GM12874 (cell line): ENCODE data around the gene ACOT7.

ENCODE experiments used
- TF ChIP-seq, protein P1 (sequence below): IDR thresholded peaks from 2 replicates; pipeline ENCODE4 v1.5.1; 2011; ENCODE audit warnings: low read depth, mild to moderate bottlenecking, control low read depth, low read length, moderate library complexity; ENCODE audit not compliant: insufficient read depth

The ACOT7 gene

GRCh38 chr1:6424619-6425593 is 31.3 kb upstream of the ACOT7 start, which contains the start of gene ESPN:
Gene ESPN (plus strand): TSS chr1:6424776. CDS start chr1:6424956, 180 bp downstream.
- TF ChIP-seq, protein P1, sequence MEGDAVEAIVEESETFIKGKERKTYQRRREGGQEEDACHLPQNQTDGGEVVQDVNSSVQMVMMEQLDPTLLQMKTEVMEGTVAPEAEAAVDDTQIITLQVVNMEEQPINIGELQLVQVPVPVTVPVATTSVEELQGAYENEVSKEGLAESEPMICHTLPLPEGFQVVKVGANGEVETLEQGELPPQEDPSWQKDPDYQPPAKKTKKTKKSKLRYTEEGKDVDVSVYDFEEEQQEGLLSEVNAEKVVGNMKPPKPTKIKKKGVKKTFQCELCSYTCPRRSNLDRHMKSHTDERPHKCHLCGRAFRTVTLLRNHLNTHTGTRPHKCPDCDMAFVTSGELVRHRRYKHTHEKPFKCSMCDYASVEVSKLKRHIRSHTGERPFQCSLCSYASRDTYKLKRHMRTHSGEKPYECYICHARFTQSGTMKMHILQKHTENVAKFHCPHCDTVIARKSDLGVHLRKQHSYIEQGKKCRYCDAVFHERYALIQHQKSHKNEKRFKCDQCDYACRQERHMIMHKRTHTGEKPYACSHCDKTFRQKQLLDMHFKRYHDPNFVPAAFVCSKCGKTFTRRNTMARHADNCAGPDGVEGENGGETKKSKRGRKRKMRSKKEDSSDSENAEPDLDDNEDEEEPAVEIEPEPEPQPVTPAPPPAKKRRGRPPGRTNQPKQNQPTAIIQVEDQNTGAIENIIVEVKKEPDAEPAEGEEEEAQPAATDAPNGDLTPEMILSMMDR = no peak

- TF ChIP-seq, protein P1 = no peak
Measured at GRCh38 chr1:6424000-6424565, 30.5 kb upstream of the ACOT7 start.

- TF ChIP-seq, protein P1 = peak; percentile 96
Measured at GRCh38 chr1:6423321-6423999, 29.9 kb upstream of the ACOT7 start.

GRCh38 chr1:6421266-6421665 is 27.7 kb upstream of the ACOT7 start:
- TF ChIP-seq, protein P1 = no peak

GRCh38 chr1:6420454-6421042 is 27.0 kb upstream of the ACOT7 start:
- TF ChIP-seq, protein P1 = no peak

GRCh38 chr1:6419804-6420453 is 26.4 kb upstream of the ACOT7 start, which contains the start of gene HES2:
Gene HES2 (minus strand): TSS chr1:6419919. CDS start chr1:6419820, 99 bp downstream.
- TF ChIP-seq, protein P1 = no peak
